SH-SY5Y (cell line): ENCODE results near the gene ST3GAL6.

ENCODE experiments used
- GATA2 ChIP-seq: IDR thresholded peaks from 2 replicates; pipeline ENCODE4 v1.6.1; 2011; ENCODE audit warnings: mild to moderate bottlenecking, low read depth, low read length
- GATA3 ChIP-seq: IDR thresholded peaks from 2 replicates; pipeline ENCODE4 v1.6.1; 2011; ENCODE audit warnings: low read depth, mild to moderate bottlenecking, low read length, moderate library complexity

DNA sequence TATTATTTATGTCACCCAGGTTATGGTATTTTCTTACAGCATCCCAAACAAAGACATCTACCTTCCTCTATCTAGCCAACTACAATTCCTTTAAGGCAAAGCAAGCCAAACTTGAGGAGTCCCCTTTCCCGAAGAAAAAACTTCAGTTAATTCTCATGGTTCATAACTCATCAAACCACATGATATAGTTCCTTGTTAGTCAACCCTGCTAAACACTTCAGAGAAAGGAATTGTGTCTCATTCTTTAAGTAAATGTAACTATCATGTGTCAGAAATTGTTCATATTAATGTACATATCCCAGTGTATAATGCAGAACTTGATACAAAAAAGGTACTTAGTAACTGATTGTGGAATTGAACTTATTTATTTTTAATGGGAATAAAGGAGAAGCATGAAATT lies 44.4 kb downstream of the ST3GAL6 start:
- TF ChIP-seq GATA3 = no peak
- TF ChIP-seq GATA2 = no peak
